CD4-positive, CD25-positive, alpha-beta regulatory T cell (primary cell): ENCODE measurements around the gene KIFAP3. TPM values are rescaled to one million over a fixed set of nuclear protein-coding genes. Genes with fewer than 3 reads are reported as not detected.
"Not testable (repeated sequence)": the region's sequence is repeated elsewhere in the genome, so short reads cannot be mapped to it uniquely, and the experiment has no call there.

ENCODE experiments used
- ATAC-seq, 2 donors: fragments of 150-1000 bp; cut with Tn5 transposase; one replicate each; pipeline ENCODE4 v1.10.0; 2021; ENCODE audit warnings: low read depth in 2 of 2, moderate number of reproducible peaks in 2 of 2, moderate library complexity in 1 of 2
- DNase-seq, 3 donors: peaks; one replicate each; pipeline versions ENCODE4 v3.0.0 to v3.0.0-alpha.2; 2012 to 2022; ENCODE audit warnings: mixed read lengths in 1 of 3
- H3K27ac ChIP-seq: one replicate; pipeline ENCODE4 v1.7.0; 2013; ENCODE audit warnings: mild to moderate bottlenecking, low read length; ENCODE audit not compliant: insufficient read depth, poor library complexity, severe bottlenecking
- H3K27me3 ChIP-seq: one replicate; pipeline ENCODE4 v1.7.0; 2013; ENCODE audit warnings: low read length; ENCODE audit not compliant: control insufficient read depth, insufficient read depth
- H3K36me3 ChIP-seq: one replicate; pipeline ENCODE4 v1.7.0; 2013; ENCODE audit warnings: mild to moderate bottlenecking, low read length, moderate library complexity; ENCODE audit not compliant: control insufficient read depth, insufficient read depth
- H3K4me1 ChIP-seq: 2 replicates; pipeline ENCODE4 v1.7.0; 2013; ENCODE audit warnings: mild to moderate bottlenecking, low read length; ENCODE audit not compliant: insufficient read depth, control insufficient read depth, poor library complexity, severe bottlenecking
- H3K4me3 ChIP-seq: one replicate; pipeline ENCODE4 v1.7.0; 2013; ENCODE audit warnings: low read depth, mild to moderate bottlenecking, low read length, moderate library complexity
- H3K9me3 ChIP-seq, 2 experiments: 1 replicate in 1 of 2; 2 replicates in 1 of 2; pipeline ENCODE4 v1.7.0; 2013; ENCODE audit warnings: low read length in 2 of 2, mild to moderate bottlenecking in 1 of 2, moderate library complexity in 1 of 2; ENCODE audit not compliant: control insufficient read depth in 2 of 2
- H3K27ac Mint-ChIP-seq, 3 donors: one replicate each; pipeline ENCODE4 v1.8.0; 2020 to 2022; ENCODE audit warnings: mild to moderate bottlenecking in 3 of 3, mixed read lengths in 3 of 3, moderate library complexity in 2 of 3
- H3K27me3 Mint-ChIP-seq: one replicate; pipeline ENCODE4 v1.8.0; 2022; ENCODE audit warnings: mild to moderate bottlenecking, mixed read lengths
- H3K36me3 Mint-ChIP-seq: one replicate; pipeline ENCODE4 v1.8.0; 2020; ENCODE audit warnings: mixed read lengths
- H3K4me1 Mint-ChIP-seq, 4 donors: one replicate each; pipeline ENCODE4 v1.8.0; 2020 to 2022; ENCODE audit warnings: mixed read lengths in 4 of 4, mild to moderate bottlenecking in 1 of 4
- H3K4me3 Mint-ChIP-seq, 4 donors: one replicate each; pipeline ENCODE4 v1.8.0; 2020 to 2022; ENCODE audit warnings: mild to moderate bottlenecking in 4 of 4, mixed read lengths in 4 of 4, moderate library complexity in 3 of 4
- H3K9me3 Mint-ChIP-seq, 7 donors: one replicate each; pipeline ENCODE4 v1.8.0; 2020 to 2022; ENCODE audit warnings: mixed read lengths in 7 of 7, mild to moderate bottlenecking in 3 of 7, moderate library complexity in 2 of 7
- polyA plus RNA-seq, 4 donors: library from polyadenylated mRNA; unstranded; fragments of 300-500 nt; fragmentation: Illumina TruSeq; gene quantifications; one replicate each; pipeline ENCODE4 v1.2.3, GENCODE V29; 2021
- total RNA-seq: library from RNA; stranded (reverse); gene quantifications from one replicate; pipeline ENCODE4 v1.2.3, GENCODE V29; 2022

Gene KIFAP3
- total and polyA plus RNA-seq, 5 donors from 2014 or later: 12.8 to 21.9 (median 18.0) TPM

GRCh38 chr1:170061676-170062075, 12.8 kb downstream of the KIFAP3 start:
- H3K4me3 Mint-ChIP-seq, H3K27ac Mint-ChIP-seq, DNase-seq, H3K4me3 ChIP-seq, H3K4me1 ChIP-seq, H3K9me3 ChIP-seq, H3K36me3 ChIP-seq, ATAC-seq, H3K27ac ChIP-seq, H3K9me3 Mint-ChIP-seq, H3K27me3 Mint-ChIP-seq, H3K27me3 ChIP-seq: not testable (repeated sequence)
- H3K36me3 Mint-ChIP-seq: peaks cover 15% of the 10 kb centered on the region
- H3K4me1 Mint-ChIP-seq: peaks cover 29 to 36% (median 32%) of the 10 kb centered on the region in 4 donors

- not testable (repeated sequence) for H3K9me3 Mint-ChIP-seq, DNase-seq, H3K4me3 ChIP-seq, H3K4me1 ChIP-seq, H3K27me3 Mint-ChIP-seq, H3K4me3 Mint-ChIP-seq, H3K27ac ChIP-seq, H3K36me3 ChIP-seq, ATAC-seq, H3K27ac Mint-ChIP-seq, H3K9me3 ChIP-seq, H3K27me3 ChIP-seq
- Mint-ChIP-seq H3K36me3 (peaks cover 15% of the 10 kb centered on the region), H3K4me1 (peaks cover 29 to 34% (median 32%) of the 10 kb centered on the region in 4 donors)
Observed at GRCh38 chr1:170060015-170060520, 14.4 kb downstream of the KIFAP3 start.

GRCh38 chr1:170049176-170049800, 25.2 kb downstream of the KIFAP3 start:
- H3K9me3 ChIP-seq: no peaks in the 10 kb centered on the region
- no peaks in the 10 kb centered on the region for H3K27me3 ChIP-seq
- H3K4me1 Mint-ChIP-seq: peaks cover 6 to 34% (median 20%) of the 10 kb centered on the region in 4 donors
- no peak overlapping the region for H3K4me3 Mint-ChIP-seq
- H3K36me3 ChIP-seq: peaks cover 41% of the 10 kb centered on the region
- no peak overlapping the region for H3K4me3 ChIP-seq
- no peaks in the 10 kb centered on the region for H3K4me1 ChIP-seq
- H3K27ac ChIP-seq: no peak overlapping the region
- peaks cover 0 to 7% (median 2%) of the 10 kb centered on the region in 7 donors for H3K9me3 Mint-ChIP-seq
- H3K27me3 Mint-ChIP-seq: no peaks in the 10 kb centered on the region
- H3K36me3 Mint-ChIP-seq: peaks cover 62% of the 10 kb centered on the region
- DNase-seq (no peak), ATAC-seq (no peak)
- H3K27ac Mint-ChIP-seq: no peak overlapping the region

DNA sequence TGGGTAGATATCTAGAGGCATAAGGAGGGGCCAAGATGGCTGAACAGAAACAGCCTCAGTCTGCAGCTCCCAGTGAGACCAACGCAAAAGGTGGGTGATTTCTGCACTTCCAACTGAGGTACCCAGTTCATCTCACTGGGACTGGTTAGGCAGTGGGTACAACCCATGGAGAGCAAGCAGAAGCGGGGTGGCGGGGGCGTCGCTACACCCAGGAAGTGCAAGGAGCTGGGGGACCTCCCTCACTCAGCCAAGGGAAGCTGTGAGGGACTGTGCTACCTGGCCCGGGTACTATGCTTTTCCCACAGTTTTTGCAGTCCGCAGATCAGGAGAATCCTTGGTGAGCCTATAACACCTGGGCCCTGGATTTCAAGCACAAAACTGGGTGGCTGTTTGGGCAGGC, 26.0 kb downstream of the KIFAP3 start:
- H3K4me3 Mint-ChIP-seq: no peak overlapping the region
- no peaks in the 10 kb centered on the region for H3K27me3 ChIP-seq
- H3K4me1 Mint-ChIP-seq: peaks cover 6 to 28% (median 14%) of the 10 kb centered on the region in 4 donors
- DNase-seq (no peak), ATAC-seq (no peak)
- H3K4me1 ChIP-seq: no peaks in the 10 kb centered on the region
- peaks cover 59% of the 10 kb centered on the region for H3K36me3 Mint-ChIP-seq
- no peaks in the 10 kb centered on the region for H3K27me3 Mint-ChIP-seq
- peak overlapping the region in 1 of 3 donors; percentile 68 for H3K27ac Mint-ChIP-seq
- peaks cover 0 to 5% (median 0%) of the 10 kb centered on the region in 7 donors for H3K9me3 Mint-ChIP-seq
- H3K9me3 ChIP-seq: no peaks in the 10 kb centered on the region
- H3K36me3 ChIP-seq: peaks cover 45% of the 10 kb centered on the region
- no peak overlapping the region for H3K27ac ChIP-seq
- no peak overlapping the region for H3K4me3 ChIP-seq

- DNase-seq (no peak), ATAC-seq (no peak)
- no peak overlapping the region for H3K27ac ChIP-seq
- no peaks in the 10 kb centered on the region for H3K9me3 ChIP-seq
- H3K4me3 Mint-ChIP-seq: no peak overlapping the region
- no peak overlapping the region for H3K4me3 ChIP-seq
- H3K36me3 ChIP-seq: peaks cover 39% of the 10 kb centered on the region
- H3K27me3 ChIP-seq: no peaks in the 10 kb centered on the region
- peaks cover 39% of the 10 kb centered on the region for H3K36me3 Mint-ChIP-seq
- H3K4me1 Mint-ChIP-seq: peaks cover 0 to 5% (median 1%) of the 10 kb centered on the region in 4 donors
- no peak overlapping the region for H3K27ac Mint-ChIP-seq
- peaks cover 0 to 1% (median 0%) of the 10 kb centered on the region in 7 donors for H3K9me3 Mint-ChIP-seq
- no peaks in the 10 kb centered on the region for H3K27me3 Mint-ChIP-seq
- H3K4me1 ChIP-seq: no peaks in the 10 kb centered on the region
Observed at GRCh38 chr1:170044187-170044586, 30.3 kb downstream of the KIFAP3 start.

DNA sequence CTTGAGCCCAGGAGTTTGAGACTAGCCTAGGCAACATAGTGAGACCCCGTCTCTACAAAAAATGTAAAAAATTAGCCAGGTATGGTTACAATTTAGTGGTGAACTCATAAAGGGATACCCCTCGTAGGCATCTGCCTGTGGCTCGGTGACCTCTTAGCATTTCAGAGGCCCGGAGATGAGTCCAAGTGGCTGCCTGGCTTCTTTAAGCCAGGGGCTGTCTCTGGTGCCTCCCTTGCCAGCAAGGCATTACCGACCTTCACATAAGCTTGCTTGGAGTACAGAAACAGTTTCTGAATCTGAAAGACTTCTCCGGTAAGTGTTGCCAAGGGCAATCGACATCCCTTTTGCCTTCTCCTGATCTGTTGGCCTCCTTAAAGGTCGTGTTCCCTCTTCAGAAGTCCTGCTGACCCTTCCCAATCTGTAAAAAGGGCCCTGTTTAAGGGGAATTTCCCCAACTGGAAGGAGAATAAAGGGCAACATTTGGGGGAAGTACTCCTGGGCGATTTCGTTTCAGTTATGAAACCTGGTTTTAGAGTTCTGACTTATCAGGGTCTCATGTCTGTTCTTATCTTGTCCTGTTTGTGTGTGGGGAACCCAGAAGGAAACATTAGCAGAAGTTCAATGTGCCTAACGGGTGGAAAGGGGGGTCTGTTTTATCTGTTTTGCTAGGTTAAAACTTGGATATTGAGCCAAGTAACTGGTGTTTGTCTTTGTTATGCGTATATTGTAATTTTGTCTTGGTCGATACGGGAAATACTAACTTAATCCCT, 32.9 kb downstream of the KIFAP3 start:
- H3K27me3 Mint-ChIP-seq: no peaks in the 10 kb centered on the region
- no peaks in the 10 kb centered on the region for H3K4me1 ChIP-seq
- no peaks in the 10 kb centered on the region for H3K9me3 ChIP-seq
- H3K27ac Mint-ChIP-seq: peak overlapping the region in 1 of 3 donors; percentile 9
- ATAC-seq (no peak), DNase-seq (no peak)
- peaks cover 41% of the 10 kb centered on the region for H3K36me3 ChIP-seq
- peaks cover 0 to 1% (median 0%) of the 10 kb centered on the region in 7 donors for H3K9me3 Mint-ChIP-seq
- H3K36me3 Mint-ChIP-seq: peaks cover 45% of the 10 kb centered on the region
- H3K4me3 ChIP-seq: no peak overlapping the region
- no peak overlapping the region for H3K27ac ChIP-seq
- H3K4me1 Mint-ChIP-seq: peaks cover 0 to 2% (median 0%) of the 10 kb centered on the region in 4 donors
- no peaks in the 10 kb centered on the region for H3K27me3 ChIP-seq
- H3K4me3 Mint-ChIP-seq: no peak overlapping the region

DNA sequence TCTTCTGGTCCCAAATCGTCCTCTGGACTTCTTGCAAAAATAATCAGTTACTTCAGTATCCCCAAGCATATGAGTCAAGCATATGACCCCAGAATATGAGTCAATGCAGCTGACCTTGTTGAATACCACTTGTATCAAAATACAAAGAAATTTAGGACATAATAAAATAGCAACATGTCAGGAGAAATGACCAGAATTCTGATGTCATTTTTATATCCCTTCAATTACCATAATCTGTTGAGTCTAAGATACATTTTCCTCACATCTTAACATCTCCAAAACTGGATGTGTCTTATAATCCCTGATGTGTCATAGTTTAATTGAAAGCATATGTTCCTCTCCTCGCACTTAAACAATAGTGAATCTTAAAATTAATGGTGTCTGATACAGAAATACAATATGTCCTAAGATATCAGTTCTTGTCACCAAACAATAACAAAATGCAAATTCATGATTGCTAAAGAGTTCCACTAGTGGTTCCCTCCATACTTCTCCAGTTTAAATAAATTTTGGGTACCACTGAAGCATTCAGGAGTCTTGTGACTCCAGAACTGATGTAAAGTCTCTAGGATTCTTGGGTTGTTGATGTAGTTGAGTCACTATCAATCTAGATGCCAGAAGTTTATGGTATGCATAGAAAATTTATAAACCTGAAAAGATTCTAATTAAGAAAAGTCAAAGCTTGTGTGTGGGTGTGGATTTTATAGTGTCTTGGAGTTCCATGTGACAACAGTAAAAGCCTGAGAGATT, 41.8 kb downstream of the KIFAP3 start:
- DNase-seq (no peak), ATAC-seq (no peak)
- no peak overlapping the region for H3K4me3 Mint-ChIP-seq
- peaks cover 0 to 1% (median 0%) of the 10 kb centered on the region in 7 donors for H3K9me3 Mint-ChIP-seq
- H3K27me3 Mint-ChIP-seq: no peaks in the 10 kb centered on the region
- H3K27ac Mint-ChIP-seq: no peak overlapping the region
- Histone ChIP-seq H3K36me3 (peaks cover 30% of the 10 kb centered on the region), H3K9me3 (peaks cover 0 to 2% of the 10 kb centered on the region in 2 experiments), H3K27me3 (no peaks in the 10 kb centered on the region), H3K4me1 (no peaks in the 10 kb centered on the region), H3K27ac (no peak overlapping the region), H3K4me3 (no peak overlapping the region)
- peaks cover 0 to 11% (median 7%) of the 10 kb centered on the region in 4 donors for H3K4me1 Mint-ChIP-seq
- peaks cover 53% of the 10 kb centered on the region for H3K36me3 Mint-ChIP-seq
